AG10803 (cell line): ENCODE measurements around the gene OPRM1.
A peak's percentile ranks its signal among the peaks of the same experiment; 100 is the strongest.

ENCODE experiments used
- DNase-seq: peaks from one replicate; pipeline ENCODE4 v3.0.0; 2010; ENCODE audit warnings: low read depth
- H3K4me3 ChIP-seq: 2 replicates; pipeline ENCODE4 v1.5.1; 2011; ENCODE audit warnings: mild to moderate bottlenecking, low read length, control low read depth
- TF ChIP-seq, protein P1 (sequence below): conservative IDR thresholded peaks from 2 replicates; pipeline ENCODE4 v1.5.1; 2011; ENCODE audit warnings: mild to moderate bottlenecking, low read length, control low read depth, inconsistent platforms

The OPRM1 gene

DNA sequence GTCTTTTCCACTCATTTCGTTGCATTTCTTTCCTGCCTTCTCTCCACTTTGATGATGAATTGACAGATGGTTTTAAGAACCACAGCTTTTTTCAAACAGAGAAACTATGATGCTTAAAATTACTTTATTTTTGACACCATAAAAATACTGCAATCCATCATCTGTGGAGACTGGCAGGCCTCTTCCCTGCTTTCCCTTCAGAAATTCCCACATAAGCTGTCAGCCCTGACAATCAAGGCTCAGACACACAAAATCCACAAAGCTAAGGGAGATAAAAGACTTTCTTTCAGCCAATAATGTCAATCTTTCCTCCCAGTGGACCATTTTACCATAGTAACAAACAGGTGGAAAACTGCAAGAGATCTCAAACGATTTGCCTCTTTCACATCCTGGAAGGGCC lies 235.1 kb downstream of the OPRM1 start:
- TF ChIP-seq, protein P1, sequence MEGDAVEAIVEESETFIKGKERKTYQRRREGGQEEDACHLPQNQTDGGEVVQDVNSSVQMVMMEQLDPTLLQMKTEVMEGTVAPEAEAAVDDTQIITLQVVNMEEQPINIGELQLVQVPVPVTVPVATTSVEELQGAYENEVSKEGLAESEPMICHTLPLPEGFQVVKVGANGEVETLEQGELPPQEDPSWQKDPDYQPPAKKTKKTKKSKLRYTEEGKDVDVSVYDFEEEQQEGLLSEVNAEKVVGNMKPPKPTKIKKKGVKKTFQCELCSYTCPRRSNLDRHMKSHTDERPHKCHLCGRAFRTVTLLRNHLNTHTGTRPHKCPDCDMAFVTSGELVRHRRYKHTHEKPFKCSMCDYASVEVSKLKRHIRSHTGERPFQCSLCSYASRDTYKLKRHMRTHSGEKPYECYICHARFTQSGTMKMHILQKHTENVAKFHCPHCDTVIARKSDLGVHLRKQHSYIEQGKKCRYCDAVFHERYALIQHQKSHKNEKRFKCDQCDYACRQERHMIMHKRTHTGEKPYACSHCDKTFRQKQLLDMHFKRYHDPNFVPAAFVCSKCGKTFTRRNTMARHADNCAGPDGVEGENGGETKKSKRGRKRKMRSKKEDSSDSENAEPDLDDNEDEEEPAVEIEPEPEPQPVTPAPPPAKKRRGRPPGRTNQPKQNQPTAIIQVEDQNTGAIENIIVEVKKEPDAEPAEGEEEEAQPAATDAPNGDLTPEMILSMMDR = no peak
- DNase-seq = no peak
- H3K4me3 ChIP-seq = no peak overlapping the region

DNA sequence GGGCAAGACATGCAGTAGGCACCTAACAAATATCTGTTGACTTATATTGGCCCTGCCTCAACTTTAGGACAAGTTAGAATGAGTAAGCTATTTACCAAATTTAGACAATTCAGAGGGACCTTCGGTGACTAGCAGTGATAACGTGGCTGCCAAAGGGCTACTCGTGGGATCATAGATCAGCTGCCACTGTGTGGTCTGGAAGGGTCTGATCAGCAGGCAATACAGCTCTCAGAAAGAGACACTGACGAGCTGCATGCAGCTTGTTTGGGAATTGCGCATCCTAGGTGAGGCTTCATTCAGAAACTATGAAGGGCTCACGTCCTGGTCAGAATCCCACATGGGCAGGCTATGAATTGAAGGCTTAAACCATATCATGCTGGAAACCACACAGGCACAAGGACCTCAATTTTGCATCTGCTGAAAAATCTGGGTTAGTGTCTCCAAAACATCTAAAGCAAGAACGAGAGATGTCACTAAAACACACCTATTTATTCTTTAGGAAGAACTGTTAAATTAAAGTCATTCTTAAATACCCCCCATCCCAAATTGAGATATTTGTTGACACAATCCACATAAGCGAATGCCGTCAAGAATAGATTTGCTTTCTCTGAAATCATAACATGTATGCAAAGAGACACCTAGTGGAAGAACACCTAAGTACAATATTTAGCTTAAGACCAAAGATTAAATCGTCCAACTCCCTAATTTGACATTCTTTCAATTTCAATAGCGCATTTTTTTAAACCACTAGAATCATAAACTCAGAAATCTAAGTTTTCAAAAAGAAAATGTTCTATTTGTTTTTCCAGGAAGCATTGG lies 238.0 kb downstream of the OPRM1 start:
- TF ChIP-seq, protein P1 = peak; percentile 63
- DNase-seq = peak; percentile 45
- H3K4me3 ChIP-seq = no peak overlapping the region

DNA sequence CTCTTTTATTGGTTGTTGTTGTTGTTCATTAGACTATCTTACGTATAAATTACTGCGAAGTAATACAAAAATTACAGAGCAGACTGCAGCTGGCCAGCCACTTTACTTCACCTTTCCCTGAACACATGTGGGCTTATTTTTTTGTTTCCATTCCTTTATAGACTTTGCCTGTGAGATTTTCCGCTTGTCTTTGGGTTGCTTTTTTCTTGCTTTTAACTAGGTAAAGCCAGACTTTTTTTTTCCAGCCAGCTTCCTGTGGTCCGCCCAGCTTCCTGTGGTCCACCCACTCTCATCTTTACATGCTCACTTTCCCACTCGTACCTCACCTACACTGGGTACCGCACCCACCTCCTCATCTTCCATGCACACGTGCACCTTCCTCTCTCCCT lies 238.6 kb downstream of the OPRM1 start:
- H3K4me3 ChIP-seq = no peak overlapping the region
- no peak for DNase-seq
- TF ChIP-seq, protein P1 = no peak

DNA sequence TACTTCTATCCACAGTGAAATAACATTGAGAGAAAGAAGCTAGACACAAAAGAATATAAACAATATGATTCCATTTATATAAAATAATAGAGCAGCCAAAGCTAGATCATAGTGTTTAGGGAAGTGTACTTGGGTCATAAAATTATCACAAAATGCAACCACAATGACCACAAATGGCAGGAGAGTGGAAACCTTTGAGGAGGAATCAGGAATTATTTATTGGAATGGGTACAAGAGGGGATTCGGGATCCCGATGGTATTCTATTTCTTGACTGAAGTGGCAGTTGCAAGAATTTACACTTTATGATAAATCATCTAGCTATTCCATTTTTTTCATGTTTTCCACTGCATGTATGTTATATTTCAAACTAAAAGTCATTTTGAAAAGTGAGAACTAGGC lies 241.5 kb downstream of the OPRM1 start:
- no peak overlapping the region for H3K4me3 ChIP-seq
- TF ChIP-seq, protein P1 = no peak
- no peak for DNase-seq

DNA sequence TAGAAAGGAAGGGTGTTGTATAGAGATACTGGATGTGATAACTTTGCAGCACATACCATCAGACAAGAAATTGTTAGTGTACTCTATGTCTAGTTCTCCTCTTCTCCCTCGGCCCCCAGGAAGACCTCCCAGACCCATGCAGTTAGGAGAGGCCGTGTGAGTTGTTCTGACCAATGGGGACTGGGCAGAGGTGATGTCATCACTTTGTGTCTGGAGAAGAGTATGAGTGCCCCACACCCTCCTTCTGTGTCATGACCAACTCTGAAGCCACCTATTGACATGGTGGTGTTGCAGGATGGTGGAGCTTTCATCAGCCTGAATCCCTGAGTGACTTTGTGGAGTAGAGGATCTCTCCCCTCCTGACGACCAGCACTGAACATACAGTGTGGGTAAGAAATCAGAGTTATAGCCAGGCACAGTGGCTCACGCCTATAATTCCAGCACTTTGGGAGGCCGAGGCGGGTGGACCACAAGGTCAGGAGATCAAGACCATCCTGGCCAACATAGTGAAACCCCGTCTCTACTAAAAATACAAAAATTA lies 245.3 kb downstream of the OPRM1 start:
- no peak overlapping the region for H3K4me3 ChIP-seq
- TF ChIP-seq, protein P1 = no peak
- no peak for DNase-seq

DNA sequence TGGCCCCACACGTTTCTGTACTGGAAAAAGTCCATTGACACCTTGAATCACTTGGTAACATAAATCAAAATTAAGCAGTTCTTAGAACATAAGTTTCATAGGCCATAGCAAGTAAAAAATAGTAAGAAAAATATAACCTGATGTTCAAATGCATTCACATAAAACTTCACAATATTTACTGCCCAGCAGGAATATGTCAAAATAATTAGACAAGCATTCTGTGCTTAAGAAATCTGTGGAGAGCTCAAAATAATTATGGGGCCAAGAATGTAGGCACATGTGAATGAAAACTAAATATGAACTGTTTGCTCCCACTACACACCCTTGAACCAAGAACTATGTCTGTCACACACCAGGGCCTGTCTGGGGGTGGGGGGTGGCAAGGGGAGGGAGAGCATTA lies 246.8 kb downstream of the OPRM1 start:
- TF ChIP-seq, protein P1 = no peak
- DNase-seq = no peak
- H3K4me3 ChIP-seq = no peak overlapping the region
